ENCODE data around the gene CFAP221. TPM values are rescaled to one million over a fixed set of nuclear protein-coding genes. Genes with fewer than 3 reads are reported as not detected.

CFAP221 gene
- total and polyA plus RNA-seq, 10 of the 15 experiments (the other 5 are each of a cell fraction or from before 2014, with no cell fraction given): not detected

DNA sequence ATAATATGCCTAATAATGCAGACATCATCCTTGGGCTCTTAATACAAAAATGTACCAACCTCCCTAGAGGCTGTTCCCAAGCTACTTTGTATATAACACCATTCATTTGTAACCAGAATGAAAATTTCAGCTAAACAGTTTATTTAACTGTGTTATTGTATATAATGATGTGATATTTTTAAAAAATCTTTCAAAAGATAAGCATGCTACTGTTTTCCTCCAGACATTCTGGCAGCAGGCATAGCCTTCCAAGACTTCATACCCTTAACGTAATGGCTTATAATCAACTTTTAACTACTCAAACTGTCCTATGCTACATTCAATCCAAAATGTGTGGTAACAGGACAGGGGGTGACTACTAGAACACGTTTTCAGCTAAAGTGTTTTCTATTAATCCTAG is 21.2 kb downstream of the CFAP221 start:
- ChIA-PET CTCF (interaction anchor here (1.6 to 2.1 kb wide), 2 partner anchors 10 to 48 kb away, joined by 4 to 6 read pairs; no protein-coding TSS in a partner anchor), RAD21 (ENCODE audit: unreplicated experiment) (no interaction called here), POLR2A (no interaction called here), SMC1A (ENCODE audit: uncharacterized antibody, unreplicated experiment) (no interaction called here)
- ATAC-seq: no peak
- intact Hi-C loops (cut with micrococcal nuclease; ENCODE audit: unreplicated experiment) (no loop called here), in situ Hi-C loops (cut with MboI) (no loop called here)
- Histone ChIP-seq H3K27ac (ENCODE audit: control insufficient read depth, insufficient read depth) (no peak overlapping the region), H2AFZ (ENCODE audit: control insufficient read depth, low read depth, low read length) (no peak overlapping the region), H4K20me1 (ENCODE audit: control insufficient read depth, insufficient read depth) (no peaks in the 10 kb centered on the region), H3K9me3 (replicated peaks; ENCODE audit: control insufficient read depth, insufficient read depth, low read length) (no peaks in the 10 kb centered on the region; the same call in 1 of the 3 replicates), H3K9ac (ENCODE audit: control insufficient read depth, insufficient read depth, low read length) (no peak overlapping the region), H3K27me3 (replicated peaks in 1 of 2; ENCODE audit: control insufficient read depth in 2 of 2, insufficient read depth in 2 of 2, low read length in 1 of 2) (peaks cover 0 to 6% of the 10 kb centered on the region in 2 experiments; a peak in 1 of 4 replicates), H3K79me2 (ENCODE audit: control insufficient read depth, insufficient read depth, low read length) (no peaks in the 10 kb centered on the region), H3K36me3 (ENCODE audit: control insufficient read depth in 2 of 2, insufficient read depth in 2 of 2, low read length in 1 of 2) (no peaks in the 10 kb centered on the region), H3K4me1 (ENCODE audit: control insufficient read depth, insufficient read depth, low read length) (no peaks in the 10 kb centered on the region), H3K4me2 (ENCODE audit: control insufficient read depth, insufficient read depth) (no peak overlapping the region), H3K4me3 (no peak overlapping the region)
- 46% methylated on average over 2 of the region's 2 CpGs for WGBS (ENCODE audit: insufficient coverage, insufficient replicate concordance, low lambda C conversion rate, missing lambda C conversion rate)
- FAIRE-seq: no peak
- TF ChIP-seq CBFB (IDR thresholded peaks at IDR 0.05; ENCODE audit: low read depth) (no peak), CEBPB (IDR thresholded peaks at IDR 0.05; ENCODE audit: borderline replicate concordance in 1 of 2, low read depth in 2 of 2, low read length in 2 of 2) (no peak), SRF (IDR thresholded peaks at IDR 0.05; ENCODE audit: low read depth in 2 of 2, low read length in 2 of 2) (no peak), WRNIP1 (IDR thresholded peaks at IDR 0.05; ENCODE audit: borderline replicate concordance, low read depth, low read length) (no peak), STAT3 (IDR thresholded peaks at IDR 0.05; ENCODE audit: low read depth, low read length) (no peak), TCF3 (IDR thresholded peaks at IDR 0.05; ENCODE audit: borderline replicate concordance, insufficient read depth, low read depth, low read length) (no peak), SP1 (IDR thresholded peaks at IDR 0.05; ENCODE audit: low read depth, low read length) (no peak), NFIC (IDR thresholded peaks at IDR 0.05; ENCODE audit: low read depth, low read length) (no peak), TCF12 (IDR thresholded peaks at IDR 0.05; ENCODE audit: low read depth, low read length) (no peak), NFYA (IDR thresholded peaks at IDR 0.05; ENCODE audit: borderline replicate concordance, low read depth, low read length) (no peak)
- TF ChIP-seq, protein P1, sequence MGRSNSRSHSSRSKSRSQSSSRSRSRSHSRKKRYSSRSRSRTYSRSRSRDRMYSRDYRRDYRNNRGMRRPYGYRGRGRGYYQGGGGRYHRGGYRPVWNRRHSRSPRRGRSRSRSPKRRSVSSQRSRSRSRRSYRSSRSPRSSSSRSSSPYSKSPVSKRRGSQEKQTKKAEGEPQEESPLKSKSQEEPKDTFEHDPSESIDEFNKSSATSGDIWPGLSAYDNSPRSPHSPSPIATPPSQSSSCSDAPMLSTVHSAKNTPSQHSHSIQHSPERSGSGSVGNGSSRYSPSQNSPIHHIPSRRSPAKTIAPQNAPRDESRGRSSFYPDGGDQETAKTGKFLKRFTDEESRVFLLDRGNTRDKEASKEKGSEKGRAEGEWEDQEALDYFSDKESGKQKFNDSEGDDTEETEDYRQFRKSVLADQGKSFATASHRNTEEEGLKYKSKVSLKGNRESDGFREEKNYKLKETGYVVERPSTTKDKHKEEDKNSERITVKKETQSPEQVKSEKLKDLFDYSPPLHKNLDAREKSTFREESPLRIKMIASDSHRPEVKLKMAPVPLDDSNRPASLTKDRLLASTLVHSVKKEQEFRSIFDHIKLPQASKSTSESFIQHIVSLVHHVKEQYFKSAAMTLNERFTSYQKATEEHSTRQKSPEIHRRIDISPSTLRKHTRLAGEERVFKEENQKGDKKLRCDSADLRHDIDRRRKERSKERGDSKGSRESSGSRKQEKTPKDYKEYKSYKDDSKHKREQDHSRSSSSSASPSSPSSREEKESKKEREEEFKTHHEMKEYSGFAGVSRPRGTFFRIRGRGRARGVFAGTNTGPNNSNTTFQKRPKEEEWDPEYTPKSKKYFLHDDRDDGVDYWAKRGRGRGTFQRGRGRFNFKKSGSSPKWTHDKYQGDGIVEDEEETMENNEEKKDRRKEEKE (IDR thresholded peaks at IDR 0.05): no peak
- TF ChIP-seq, protein P2, sequence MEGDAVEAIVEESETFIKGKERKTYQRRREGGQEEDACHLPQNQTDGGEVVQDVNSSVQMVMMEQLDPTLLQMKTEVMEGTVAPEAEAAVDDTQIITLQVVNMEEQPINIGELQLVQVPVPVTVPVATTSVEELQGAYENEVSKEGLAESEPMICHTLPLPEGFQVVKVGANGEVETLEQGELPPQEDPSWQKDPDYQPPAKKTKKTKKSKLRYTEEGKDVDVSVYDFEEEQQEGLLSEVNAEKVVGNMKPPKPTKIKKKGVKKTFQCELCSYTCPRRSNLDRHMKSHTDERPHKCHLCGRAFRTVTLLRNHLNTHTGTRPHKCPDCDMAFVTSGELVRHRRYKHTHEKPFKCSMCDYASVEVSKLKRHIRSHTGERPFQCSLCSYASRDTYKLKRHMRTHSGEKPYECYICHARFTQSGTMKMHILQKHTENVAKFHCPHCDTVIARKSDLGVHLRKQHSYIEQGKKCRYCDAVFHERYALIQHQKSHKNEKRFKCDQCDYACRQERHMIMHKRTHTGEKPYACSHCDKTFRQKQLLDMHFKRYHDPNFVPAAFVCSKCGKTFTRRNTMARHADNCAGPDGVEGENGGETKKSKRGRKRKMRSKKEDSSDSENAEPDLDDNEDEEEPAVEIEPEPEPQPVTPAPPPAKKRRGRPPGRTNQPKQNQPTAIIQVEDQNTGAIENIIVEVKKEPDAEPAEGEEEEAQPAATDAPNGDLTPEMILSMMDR (IDR thresholded peaks at IDR 0.05 in 2 of 3, conservative IDR thresholded peaks at IDR 0.05 in 1 of 3; ENCODE audit: control insufficient read depth in 2 of 3, extremely low read depth in 1 of 3, insufficient read depth in 1 of 3, low read depth in 3 of 3, low read length in 3 of 3): no peak
- no TSS peak for BruUV-seq (replicated peaks)
- DNase-seq (ENCODE audit: low read depth, low spot score): no peak
